HFF-Myc (cell line): ENCODE data around the gene PSTPIP2.
A peak's percentile ranks its signal among the peaks of the same experiment; 100 is the strongest.
"Not testable (repeated sequence)": the region's sequence is repeated elsewhere in the genome, so short reads cannot be mapped to it uniquely, and the experiment has no call there.

Source experiments
- DNase-seq: peaks from one replicate; pipeline ENCODE4 v3.0.0-alpha.2; 2011; ENCODE audit warnings: low read depth; ENCODE audit errors: extremely low read depth
- H3K4me3 ChIP-seq: replicated peaks from 2 replicates; pipeline ENCODE4 v1.5.1; 2011; ENCODE audit warnings: low read depth, mild to moderate bottlenecking, control low read depth, low read length
- TF ChIP-seq, protein P1 (sequence below): IDR thresholded peaks from 2 replicates; pipeline ENCODE4 v1.5.1; 2012; ENCODE audit warnings: mild to moderate bottlenecking, low read depth, low read length, control low read depth; ENCODE audit errors: missing control alignments

Gene PSTPIP2

DNA sequence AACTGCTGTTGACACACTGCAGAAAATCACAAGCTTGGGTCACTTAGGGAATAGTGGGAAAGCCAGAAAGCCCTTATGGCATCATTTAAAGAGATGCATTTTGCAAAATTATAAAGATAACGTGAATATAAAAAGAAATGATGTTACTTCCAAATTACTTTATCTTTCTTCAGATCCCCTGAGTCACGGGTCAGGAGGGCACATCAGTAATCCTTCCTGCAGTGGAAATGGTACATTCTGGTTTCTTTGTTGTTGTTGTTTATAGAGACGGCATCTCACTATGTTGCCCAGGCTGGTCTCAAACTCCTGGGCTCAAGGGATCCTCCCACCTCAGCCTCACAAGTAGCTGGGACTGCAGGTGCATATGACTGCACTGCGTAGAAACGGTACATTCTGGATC, 95.1 kb downstream of the PSTPIP2 start:
- no peak for DNase-seq
- TF ChIP-seq, protein P1, sequence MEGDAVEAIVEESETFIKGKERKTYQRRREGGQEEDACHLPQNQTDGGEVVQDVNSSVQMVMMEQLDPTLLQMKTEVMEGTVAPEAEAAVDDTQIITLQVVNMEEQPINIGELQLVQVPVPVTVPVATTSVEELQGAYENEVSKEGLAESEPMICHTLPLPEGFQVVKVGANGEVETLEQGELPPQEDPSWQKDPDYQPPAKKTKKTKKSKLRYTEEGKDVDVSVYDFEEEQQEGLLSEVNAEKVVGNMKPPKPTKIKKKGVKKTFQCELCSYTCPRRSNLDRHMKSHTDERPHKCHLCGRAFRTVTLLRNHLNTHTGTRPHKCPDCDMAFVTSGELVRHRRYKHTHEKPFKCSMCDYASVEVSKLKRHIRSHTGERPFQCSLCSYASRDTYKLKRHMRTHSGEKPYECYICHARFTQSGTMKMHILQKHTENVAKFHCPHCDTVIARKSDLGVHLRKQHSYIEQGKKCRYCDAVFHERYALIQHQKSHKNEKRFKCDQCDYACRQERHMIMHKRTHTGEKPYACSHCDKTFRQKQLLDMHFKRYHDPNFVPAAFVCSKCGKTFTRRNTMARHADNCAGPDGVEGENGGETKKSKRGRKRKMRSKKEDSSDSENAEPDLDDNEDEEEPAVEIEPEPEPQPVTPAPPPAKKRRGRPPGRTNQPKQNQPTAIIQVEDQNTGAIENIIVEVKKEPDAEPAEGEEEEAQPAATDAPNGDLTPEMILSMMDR = no peak

DNA sequence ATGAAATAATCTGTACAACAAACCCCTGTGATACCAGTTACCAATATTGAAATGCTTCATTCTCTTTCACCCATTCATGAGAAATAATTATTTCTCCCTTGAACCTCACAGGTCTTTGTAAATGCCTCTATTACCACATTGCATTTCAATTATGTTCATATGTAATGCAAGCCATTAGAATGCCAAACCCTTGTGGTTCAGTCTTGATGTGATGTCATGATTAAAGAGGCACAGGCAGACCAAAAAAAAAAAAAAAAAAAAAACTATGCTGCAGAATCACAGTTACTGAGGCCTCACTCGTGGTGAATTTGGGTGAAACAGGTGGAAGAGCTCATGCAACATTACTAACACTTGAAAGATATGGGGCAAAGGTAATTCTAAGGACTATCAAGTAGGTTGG, 95.5 kb downstream of the PSTPIP2 start:
- DNase-seq = no peak
- TF ChIP-seq, protein P1 = no peak
- H3K4me3 ChIP-seq = no peak overlapping the region

More for the DNA sequence above, 95.1 kb downstream of the PSTPIP2 start:
- no peak overlapping the region for H3K4me3 ChIP-seq

DNA sequence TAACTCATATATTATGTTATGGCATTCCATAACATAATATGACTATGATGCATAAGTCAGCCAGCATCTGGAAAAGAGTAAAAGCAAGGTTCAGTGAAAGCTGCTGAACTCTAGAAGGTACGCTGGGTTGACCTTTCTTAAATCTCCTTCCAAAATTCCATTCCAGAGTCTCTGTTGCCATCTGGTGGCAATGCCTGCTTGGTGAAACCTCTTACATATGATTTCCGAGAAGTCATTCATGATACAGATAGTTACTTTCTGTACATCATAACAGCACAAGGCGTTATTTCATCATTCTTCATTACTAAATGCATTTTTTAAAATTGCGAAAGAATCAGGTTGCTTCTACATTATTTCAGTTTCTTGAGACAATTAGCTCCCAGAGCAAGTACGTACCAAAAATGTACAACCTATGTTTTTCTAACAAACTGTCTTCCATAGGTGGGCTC, 97.9 kb downstream of the PSTPIP2 start:
- no peak overlapping the region for H3K4me3 ChIP-seq
- TF ChIP-seq, protein P1 = peak; percentile 72
- peak; percentile 62 for DNase-seq

DNA sequence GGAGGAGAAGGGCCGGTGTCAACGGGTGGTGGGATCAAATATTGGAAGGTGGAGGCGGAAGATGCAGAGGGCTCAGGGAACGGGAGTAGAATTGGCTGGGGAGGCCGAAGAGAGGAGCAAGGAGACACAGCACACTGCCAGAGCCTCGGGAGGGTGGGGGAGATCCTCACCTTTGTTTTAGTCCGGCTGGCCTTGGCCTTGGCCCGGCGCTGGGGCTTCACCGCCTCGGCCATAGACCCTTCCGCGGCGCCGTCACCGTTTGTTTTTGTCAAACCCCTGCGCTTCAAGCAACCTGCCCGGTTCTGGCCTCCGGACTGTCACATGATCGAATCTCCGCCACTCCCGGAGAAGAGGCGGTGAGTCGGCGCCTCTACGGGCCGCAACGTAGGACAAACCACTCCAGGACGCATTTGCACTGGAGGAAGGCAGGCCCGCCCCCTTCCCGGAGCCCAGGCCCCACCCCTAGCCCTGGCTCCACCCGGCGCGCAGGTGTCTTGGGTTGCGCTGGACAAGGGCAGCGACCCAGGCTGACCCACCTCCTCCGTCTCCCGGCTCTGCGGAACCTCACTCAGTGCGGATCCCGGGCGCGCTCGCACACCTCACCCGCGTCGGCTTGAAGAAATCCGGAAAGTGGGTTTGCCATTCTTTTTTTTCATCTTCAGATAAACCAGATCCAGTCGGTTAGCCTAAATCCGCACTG, 104.9 kb downstream of the PSTPIP2 start, which contains the start of gene EPG5:
Gene EPG5, minus strand, starts transcription at position 323 of the 700 bp plus-strand sequence. Its CDS starts 90 bp downstream, at position 233.
- H3K4me3 ChIP-seq = peak within 1 kb of the TSS; percentile 67
- peak; percentile 74 for DNase-seq
- TF ChIP-seq, protein P1 = no peak

DNA sequence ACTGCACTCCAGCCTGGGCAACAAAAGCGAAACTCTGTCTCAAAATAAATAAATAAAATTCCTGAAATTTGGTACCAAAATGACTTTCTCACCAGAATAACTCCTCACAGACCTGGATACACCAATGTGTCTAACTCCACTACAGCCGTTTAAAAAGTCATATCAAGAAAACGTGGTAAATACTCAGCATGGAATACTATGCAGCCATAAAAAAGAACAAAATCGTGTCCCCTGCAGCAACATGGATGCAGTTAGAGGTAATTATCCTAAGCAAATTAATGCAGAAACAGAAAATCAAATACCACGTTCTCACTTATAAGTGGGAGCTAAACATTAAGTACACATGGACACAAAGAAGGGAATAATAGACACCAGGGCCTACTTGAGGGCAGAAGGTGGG, 107.1 kb downstream of the PSTPIP2 start:
- not testable (repeated sequence) for DNase-seq, H3K4me3 ChIP-seq

DNA sequence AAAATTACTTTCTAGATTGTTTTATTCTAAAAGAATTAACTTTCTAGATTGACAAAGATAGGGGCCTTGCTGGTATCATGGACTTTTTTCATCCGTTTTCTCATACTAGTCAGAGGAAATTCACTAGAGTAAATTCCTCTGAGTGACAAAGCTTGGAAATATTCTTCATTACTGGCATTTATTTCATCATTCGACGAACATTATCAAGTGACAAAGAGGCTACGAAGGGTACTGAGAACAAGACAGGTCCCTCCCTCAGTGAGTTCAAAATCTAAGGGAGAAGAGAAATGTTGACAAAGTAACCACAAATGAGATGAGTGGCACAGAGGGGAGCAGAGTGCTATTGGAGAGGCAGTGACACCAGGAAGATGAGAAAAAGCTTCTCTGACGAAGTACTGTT, 109.2 kb downstream of the PSTPIP2 start:
- TF ChIP-seq, protein P1 = no peak
- H3K4me3 ChIP-seq = no peak overlapping the region
- no peak for DNase-seq

DNA sequence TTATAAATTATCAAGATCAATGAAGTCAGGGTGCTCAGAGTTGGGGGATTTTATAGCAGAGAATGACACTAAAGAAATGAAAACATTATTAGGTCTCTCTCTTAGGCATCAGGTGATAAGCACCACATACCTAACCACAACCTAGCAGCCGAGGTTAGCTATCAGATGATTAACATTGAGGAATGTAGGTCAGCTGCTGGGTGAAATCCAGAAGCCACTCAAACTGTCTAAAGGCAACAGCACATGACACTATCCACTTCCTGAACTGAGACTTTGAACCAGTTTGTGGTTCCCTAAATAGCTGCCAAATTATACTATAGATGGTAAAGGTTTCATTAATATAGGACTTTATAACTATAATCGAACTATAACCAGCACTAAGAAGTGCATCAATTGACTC, 109.6 kb downstream of the PSTPIP2 start:
- TF ChIP-seq, protein P1 = no peak
- no peak for DNase-seq
- H3K4me3 ChIP-seq = no peak overlapping the region

DNA sequence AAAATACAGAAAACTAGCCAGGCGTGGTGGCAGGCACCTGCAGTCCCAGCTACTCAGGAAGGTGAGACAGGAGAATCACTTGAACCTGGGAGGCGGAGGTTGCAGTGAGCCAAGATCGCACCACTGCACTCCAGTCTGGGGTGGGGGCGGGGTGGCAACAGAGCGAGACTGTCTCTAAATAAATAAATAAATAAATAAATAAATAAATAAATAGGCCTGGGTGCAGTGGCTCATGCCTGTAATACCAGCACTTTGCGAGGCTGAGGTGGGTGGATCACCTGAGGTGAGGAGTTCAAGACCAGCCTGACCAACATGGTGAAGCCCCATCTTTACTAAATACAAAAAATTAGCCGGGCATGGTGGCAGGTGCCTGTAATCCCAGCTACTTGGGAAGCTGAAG, 112.6 kb downstream of the PSTPIP2 start:
- not testable (repeated sequence) for H3K4me3 ChIP-seq, DNase-seq
